ENCODE data around the gene GAPDH. TPM values are rescaled to one million over a fixed set of nuclear protein-coding genes. Genes with fewer than 3 reads are reported as not detected.

Gene GAPDH
- total RNA-seq, 1 donor from 2014 or later, result 5,048 TPM

GRCh38 chr12:6542209-6543009 is 8.1 kb downstream of the GAPDH start:
- H3K4me3 ChIP-seq (ENCODE audit: low read depth, low read length), result no peak overlapping the region
- no peak for TF ChIP-seq CTCF (IDR thresholded peaks at IDR 0.05; ENCODE audit: insufficient read depth, low read length, severe bottlenecking)
- FAIRE-seq (no peak), DNase-seq (ENCODE audit: low read depth) (no peak)
- peaks cover 7% of the 10 kb centered on the region for H3K36me3 ChIP-seq (ENCODE audit: control insufficient read depth, insufficient read depth, low read length)
- H3K27me3 ChIP-seq (ENCODE audit: control insufficient read depth, insufficient read depth, low read length), result no peaks in the 10 kb centered on the region

- no peak for TF ChIP-seq CTCF (IDR thresholded peaks at IDR 0.05; ENCODE audit: insufficient read depth, low read length, severe bottlenecking)
- H3K4me3 ChIP-seq (ENCODE audit: low read depth, low read length), result no peak overlapping the region
- DNase-seq (ENCODE audit: low read depth) (no peak), FAIRE-seq (no peak)
- peaks cover 1% of the 10 kb centered on the region for H3K36me3 ChIP-seq (ENCODE audit: control insufficient read depth, insufficient read depth, low read length)
- H3K27me3 ChIP-seq (ENCODE audit: control insufficient read depth, insufficient read depth, low read length), result no peaks in the 10 kb centered on the region
Observed at GRCh38 chr12:6546016-6546415, 11.7 kb downstream of the GAPDH start.

GRCh38 chr12:6547566-6547965 is 13.2 kb downstream of the GAPDH start:
- no peaks in the 10 kb centered on the region for H3K27me3 ChIP-seq (ENCODE audit: control insufficient read depth, insufficient read depth, low read length)
- DNase-seq (ENCODE audit: low read depth), result no peak
- no peak for FAIRE-seq
- no peak for TF ChIP-seq CTCF (IDR thresholded peaks at IDR 0.05; ENCODE audit: insufficient read depth, low read length, severe bottlenecking)
- peaks cover 1% of the 10 kb centered on the region for H3K36me3 ChIP-seq (ENCODE audit: control insufficient read depth, insufficient read depth, low read length)
- no peak overlapping the region for H3K4me3 ChIP-seq (ENCODE audit: low read depth, low read length)

GRCh38 chr12:6547987-6548386 is 13.7 kb downstream of the GAPDH start:
- DNase-seq (ENCODE audit: low read depth), result peak; percentile 81

GRCh38 chr12:6548556-6548955 is 14.2 kb downstream of the GAPDH start:
- Histone ChIP-seq H3K36me3 (ENCODE audit: control insufficient read depth, insufficient read depth, low read length) (peaks cover 1% of the 10 kb centered on the region), H3K4me3 (ENCODE audit: low read depth, low read length) (no peak overlapping the region), H3K27me3 (ENCODE audit: control insufficient read depth, insufficient read depth, low read length) (no peaks in the 10 kb centered on the region)
- no peak for FAIRE-seq
- no peak for TF ChIP-seq CTCF (IDR thresholded peaks at IDR 0.05; ENCODE audit: insufficient read depth, low read length, severe bottlenecking)
- no peak for DNase-seq (ENCODE audit: low read depth)

More at GRCh38 chr12:6547987-6548386, 13.7 kb downstream of the GAPDH start:
- Histone ChIP-seq H3K36me3 (ENCODE audit: control insufficient read depth, insufficient read depth, low read length) (peaks cover 1% of the 10 kb centered on the region), H3K27me3 (ENCODE audit: control insufficient read depth, insufficient read depth, low read length) (no peaks in the 10 kb centered on the region), H3K4me3 (ENCODE audit: low read depth, low read length) (no peak overlapping the region)
- no peak for TF ChIP-seq CTCF (IDR thresholded peaks at IDR 0.05; ENCODE audit: insufficient read depth, low read length, severe bottlenecking)
- FAIRE-seq, result no peak
